Loucy (cell line): ENCODE results near the gene CHMP4B.

Experiments used
- CTCF ChIP-seq: fragments of 200-600 bp; sonication (generic); conservative IDR thresholded peaks from 2 replicates; pipeline ENCODE4 v1.5.1; 2014; ENCODE audit warnings: mild to moderate bottlenecking, antibody characterized with exemption, low read length
- EZH2phosphoT487 ChIP-seq: fragments of 200-600 bp; IDR thresholded peaks from 2 replicates; pipeline ENCODE4 v1.6.1; 2018; ENCODE audit warnings: antibody characterized with exemption, mild to moderate bottlenecking, moderate library complexity, borderline replicate concordance

- TF ChIP-seq CTCF (no peak), EZH2phosphoT487 (no peak)
Measured at GRCh38 chr20:33827109-33827508, 16.0 kb downstream of the CHMP4B start.
